Left renal pelvis (tissue), 4 donors: ENCODE results near the gene LAMC3. TPM values are rescaled to one million over a fixed set of nuclear protein-coding genes. Genes with fewer than 3 reads are reported as not detected.
"Not testable (repeated sequence)": the region's sequence is repeated elsewhere in the genome, so short reads cannot be mapped to it uniquely, and the experiment has no call there.

Source experiments
- DNase-seq, 4 donors: peaks; one replicate each; pipeline ENCODE4 v3.0.0-alpha.2; 2013; ENCODE audit warnings: low read depth in 4 of 4, low spot score in 3 of 4
- polyA plus RNA-seq, 4 donors: library from polyadenylated mRNA; unstranded; fragments of 120-200 nt; gene quantifications; one replicate each; pipeline ENCODE4 v1.2.1, GENCODE V29; 2013; ENCODE audit not compliant: insufficient read length in 4 of 4

Gene LAMC3
- polyA plus RNA-seq, 4 donors, result 1.8 to 33.9 (median 23.3) TPM

DNA sequence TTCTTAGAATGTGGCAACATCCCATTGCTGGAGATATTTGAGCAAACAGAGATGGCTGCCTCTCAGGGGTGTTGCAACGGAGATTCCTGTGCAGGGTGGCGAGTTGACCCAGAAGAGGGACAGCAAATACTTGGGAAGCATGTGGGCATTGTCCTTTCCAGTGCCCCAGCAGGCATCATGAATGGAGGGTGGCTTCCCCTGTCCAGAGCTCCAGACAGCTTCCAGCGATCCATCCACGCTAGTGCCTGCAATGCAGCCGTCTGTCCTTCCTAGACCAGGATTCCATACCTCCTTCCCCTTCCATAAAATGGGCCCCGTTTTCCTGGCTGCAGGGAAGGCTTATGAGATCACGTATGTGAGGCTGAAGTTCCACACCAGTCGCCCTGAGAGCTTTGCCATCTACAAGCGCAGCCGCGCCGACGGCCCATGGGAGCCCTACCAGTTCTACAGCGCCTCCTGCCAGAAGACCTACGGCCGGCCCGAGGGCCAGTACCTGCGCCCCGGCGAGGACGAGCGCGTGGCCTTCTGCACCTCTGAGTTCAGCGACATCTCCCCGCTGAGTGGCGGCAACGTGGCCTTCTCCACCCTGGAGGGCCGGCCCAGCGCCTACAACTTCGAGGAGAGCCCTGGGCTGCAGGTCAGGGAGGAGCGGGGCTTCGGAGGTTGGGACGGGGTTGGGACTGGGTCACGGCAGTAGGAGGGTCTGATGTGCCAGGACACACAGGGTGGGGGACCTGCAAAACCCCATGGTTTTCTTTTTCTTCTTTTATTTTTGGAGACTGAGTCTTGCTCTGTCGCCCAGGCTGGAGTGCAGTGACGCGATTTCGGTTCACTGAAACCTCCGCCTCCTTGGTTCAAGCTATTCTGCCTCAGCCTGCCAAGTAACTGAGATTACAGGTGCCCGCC, 17.2 kb downstream of the LAMC3 start:
- DNase-seq, result no peak

GRCh38 chr9:131027048-131027871, 18.3 kb downstream of the LAMC3 start:
- no peak for DNase-seq

GRCh38 chr9:131027872-131028179, 18.9 kb downstream of the LAMC3 start:
- DNase-seq, result no peak

GRCh38 chr9:131028221-131028884, 19.4 kb downstream of the LAMC3 start:
- no peak for DNase-seq

GRCh38 chr9:131028931-131029573, 20.1 kb downstream of the LAMC3 start:
- no peak for DNase-seq

DNA sequence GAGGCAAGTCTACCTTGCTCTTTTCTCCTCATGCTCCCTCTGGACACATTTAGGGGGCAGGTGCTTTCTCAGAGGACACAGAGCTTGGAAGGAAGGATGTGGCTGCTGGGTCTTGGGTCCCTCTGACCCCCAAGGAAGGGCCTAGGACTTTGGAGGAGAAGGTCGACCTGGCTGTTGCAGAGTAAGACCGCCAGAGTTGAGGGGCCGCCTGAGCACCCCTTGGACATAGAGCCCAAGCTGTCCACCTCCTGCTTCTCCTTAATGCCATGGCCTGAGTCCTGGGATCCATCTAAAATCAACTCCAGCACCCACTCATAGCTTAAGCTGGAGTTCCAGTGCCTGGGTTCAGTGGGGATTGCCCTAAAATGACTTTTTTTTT, 20.6 kb downstream of the LAMC3 start:
- DNase-seq, result no peak

DNA sequence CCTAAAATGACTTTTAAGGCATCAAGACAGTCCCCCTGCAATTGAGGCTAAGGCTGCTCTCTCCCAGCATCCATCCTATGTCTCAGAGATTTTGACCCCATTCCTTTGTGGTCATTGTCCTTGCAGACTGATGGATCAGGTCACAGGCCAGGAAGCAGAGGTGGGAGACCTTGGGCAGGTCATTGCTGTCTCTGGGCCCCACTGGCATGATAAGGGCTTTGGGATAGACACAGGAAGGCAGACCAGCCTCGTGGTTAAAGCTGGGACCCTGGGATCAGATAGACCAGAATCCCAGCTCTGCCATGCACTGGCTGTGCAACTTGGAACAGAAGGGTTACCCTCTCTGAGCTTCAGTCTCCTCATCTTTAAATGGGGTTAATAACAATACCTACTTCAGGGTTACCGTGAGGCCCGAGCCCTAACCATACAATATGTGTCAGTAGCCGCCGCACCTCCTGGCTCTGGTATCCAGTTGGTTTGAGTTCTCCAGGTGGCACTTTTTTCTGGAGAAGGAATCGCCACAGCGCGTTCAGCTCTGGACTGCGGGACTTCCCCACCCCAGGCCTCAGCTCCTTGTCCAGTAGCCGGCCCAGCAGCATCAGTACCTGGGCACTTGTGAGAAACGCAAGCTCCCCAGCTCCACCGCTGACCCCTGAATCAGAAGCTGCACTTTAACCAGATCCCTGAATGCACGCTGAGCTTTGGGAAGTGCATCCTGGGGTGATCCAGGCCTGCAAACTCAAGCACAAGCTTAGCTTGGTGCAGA, 21.4 kb downstream of the LAMC3 start:
- DNase-seq, result no peak

- DNase-seq, result no peak
These were observed 22.1 kb downstream of the LAMC3 start for GRCh38 chr9:131031005-131031641.

DNA sequence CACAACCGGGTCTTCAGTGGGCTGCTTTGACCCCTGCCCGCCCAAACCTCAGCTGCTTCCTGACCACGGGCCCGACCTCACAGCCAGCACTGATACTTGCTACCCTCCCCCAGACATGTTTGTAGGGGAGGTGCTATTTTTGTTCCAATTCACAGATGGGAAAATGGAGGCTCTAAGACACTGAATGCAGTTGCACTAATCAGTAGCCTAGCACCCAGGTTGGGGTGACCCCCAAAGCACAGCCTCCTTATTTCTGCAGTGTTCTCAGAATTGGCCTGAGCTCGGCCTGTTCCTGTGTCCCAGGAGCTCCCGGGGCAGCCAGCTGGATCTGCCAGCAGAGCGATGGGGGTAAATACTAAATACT, 22.6 kb downstream of the LAMC3 start:
- no peak for DNase-seq

DNA sequence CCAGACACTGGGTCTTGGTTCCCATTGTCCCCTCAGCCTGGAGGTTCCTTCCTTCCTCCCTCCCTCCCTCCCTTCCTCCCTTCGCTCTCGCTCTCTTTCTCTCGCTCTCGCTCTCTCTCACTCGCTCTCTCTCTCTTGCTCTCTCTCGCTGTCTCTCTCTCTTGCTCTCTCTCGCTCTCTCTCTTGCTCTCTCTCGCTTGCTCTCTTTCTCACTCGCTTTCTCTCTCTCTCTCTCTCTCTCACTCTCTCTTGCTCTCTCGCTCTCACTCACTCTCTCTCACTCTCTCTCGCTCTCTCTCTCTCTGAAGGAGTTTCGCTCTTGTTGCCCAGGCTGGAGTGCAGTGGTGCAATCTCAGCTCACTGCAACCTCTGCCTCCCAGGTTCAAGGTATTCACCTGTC, 23.4 kb downstream of the LAMC3 start:
- no peak for DNase-seq

DNA sequence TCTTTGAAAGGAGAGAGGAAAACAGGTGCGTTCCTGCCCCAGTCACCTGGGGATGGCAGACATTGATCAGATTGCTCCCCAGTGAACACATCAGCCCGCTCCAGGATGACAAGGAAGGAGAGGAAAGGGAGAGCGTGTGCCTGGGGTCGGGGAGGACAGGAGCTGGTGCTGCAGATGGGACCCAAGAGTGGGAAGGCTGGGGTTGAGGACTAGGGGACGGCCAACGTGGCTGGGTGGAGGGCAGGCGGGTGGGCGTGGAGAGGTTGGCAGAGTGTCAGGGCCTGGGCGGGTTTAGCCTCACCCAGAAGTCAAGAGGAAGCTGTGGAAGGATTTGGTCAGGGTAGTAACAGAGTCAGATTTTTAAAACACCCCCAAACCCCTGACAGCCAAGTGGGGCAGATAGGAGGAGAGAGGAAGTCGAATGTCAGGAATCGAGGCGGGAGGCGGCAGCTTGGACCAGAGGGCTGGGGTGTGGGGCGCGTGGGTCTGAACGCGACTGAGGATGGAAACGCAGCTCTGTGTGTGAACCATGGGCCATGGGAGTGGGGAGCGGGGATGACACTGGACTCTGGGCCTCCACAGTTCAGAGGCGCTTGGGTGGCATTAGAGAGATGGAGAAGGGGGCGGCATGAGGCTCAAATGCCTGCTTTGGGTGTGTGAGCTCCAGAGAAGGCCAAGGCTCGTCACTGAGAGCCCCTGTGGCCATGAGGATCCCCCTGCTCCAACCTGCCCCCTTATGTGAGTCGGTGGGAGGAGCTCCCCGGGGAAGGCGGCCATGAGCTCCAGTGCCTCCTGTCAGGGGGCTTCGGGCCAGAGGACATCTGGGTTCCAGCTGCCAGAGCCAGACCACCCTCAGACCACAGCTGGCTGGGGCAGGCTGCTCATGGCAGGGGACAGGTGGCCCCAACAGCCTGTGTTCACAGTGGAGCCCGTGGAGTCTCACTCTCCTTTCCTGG, 24.6 kb downstream of the LAMC3 start:
- DNase-seq, result no peak

DNA sequence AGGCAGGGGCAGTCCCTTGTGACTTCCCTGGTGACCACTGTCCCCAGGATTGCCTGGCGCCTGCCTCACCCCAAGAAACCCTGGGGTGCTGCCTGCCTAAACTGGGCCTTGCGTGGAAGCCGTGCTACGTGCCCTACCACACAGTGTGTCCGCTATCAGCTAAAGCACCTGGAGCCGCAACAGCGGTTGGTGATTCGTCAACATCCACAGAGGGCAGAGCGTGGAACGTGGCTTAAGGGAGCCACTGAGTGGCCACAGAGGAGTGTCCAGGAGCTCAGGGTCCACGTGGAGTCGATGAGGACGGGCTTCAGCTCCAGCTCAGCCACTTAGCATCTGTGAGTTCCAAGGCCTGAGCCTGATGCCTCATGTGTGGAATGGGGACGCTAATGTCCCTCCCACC, 25.3 kb downstream of the LAMC3 start:
- DNase-seq, result no peak

DNA sequence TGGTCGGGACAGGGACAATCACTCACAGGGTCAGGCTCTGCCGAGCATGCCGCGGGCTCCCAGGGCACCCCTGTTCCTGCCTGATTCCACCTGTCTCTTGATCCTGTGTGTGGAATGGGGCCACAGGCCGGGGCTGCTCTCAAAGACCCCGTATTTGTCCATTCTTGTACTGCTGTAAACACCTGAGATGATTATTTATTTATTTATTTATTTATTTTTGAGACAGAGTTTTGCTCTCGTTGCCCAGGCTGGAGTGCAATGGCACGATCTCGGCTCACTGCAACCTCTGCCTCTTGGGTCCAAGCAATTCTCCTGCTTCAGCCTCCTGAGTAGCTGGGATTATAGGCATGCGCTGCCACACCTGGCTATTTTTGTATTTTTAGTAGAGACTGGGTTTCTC, 25.8 kb downstream of the LAMC3 start:
- not testable (repeated sequence) for DNase-seq

DNA sequence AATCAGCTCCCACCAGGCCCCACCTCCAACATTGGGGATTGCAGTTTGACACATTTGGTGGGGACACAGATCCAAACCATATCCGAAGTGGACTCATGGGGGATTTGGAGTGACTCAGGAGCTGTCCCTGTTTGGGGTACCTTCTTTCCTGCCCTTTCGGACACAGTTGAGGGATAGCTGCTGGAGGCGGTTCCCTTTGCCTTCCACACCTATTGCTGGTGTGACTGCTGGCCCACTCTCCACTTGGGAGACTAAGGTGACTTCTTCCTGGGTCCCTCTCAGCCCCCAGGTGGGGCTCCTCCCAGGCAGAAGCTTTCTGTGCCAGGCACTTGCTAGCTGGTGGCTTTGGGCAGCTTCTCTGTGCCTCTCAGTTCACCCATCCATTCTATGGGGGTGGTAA, 26.6 kb downstream of the LAMC3 start:
- no peak for DNase-seq

DNA sequence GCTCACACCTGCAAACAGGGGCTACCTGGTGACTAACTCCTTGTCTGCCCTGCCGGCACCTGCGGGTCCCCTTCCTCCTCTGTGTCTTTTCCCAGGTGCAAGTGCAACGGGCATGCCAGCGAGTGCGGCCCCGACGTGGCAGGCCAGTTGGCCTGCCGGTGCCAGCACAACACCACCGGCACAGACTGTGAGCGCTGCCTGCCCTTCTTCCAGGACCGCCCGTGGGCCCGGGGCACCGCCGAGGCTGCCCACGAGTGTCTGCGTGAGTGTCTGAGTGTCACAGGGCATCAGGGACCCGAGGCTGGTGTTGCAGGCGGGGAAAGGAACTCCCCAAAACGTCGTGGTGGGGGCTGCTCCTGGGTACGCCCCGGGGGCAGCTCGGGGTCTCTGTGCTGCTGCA, 27.1 kb downstream of the LAMC3 start:
- no peak for DNase-seq

DNA sequence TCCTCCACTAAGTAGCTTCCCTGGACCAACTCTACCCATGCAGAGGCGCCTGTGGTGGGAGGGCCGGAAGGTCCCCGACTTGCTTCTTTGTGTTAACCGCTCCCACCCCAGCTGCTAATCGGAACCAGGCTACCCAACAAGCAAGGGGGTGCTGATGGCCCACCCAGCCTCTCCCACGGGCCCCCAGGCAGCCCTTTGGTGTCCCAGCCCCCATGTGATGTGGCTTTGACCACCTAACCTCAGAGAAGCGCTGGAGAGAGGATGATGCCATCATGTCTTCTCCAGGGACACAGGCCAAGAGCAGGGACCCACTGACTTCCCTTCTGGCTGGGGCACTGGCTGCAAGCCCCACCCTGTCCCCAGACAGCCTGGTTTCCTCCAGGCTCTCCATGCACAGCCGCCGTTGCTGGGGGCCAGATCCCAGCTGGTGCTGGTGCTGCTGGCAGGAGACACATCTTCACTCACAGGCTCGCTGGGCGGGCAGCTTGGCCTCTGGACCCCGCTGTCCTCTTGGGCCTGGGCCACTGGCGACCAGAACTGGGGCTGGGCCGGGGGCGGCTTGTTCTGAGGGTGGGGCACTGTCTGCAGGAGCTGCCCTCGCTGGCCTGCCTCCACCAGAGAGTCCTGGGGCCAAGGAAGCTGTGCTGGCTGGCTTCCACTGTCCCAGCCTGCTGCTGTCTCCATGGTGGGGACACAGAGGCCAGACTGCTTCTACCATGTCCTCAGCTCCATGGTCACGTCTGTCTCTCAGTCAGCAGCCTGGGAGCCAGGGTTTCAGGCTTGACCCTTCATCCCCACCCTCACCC, 27.8 kb downstream of the LAMC3 start:
- no peak for DNase-seq

DNA sequence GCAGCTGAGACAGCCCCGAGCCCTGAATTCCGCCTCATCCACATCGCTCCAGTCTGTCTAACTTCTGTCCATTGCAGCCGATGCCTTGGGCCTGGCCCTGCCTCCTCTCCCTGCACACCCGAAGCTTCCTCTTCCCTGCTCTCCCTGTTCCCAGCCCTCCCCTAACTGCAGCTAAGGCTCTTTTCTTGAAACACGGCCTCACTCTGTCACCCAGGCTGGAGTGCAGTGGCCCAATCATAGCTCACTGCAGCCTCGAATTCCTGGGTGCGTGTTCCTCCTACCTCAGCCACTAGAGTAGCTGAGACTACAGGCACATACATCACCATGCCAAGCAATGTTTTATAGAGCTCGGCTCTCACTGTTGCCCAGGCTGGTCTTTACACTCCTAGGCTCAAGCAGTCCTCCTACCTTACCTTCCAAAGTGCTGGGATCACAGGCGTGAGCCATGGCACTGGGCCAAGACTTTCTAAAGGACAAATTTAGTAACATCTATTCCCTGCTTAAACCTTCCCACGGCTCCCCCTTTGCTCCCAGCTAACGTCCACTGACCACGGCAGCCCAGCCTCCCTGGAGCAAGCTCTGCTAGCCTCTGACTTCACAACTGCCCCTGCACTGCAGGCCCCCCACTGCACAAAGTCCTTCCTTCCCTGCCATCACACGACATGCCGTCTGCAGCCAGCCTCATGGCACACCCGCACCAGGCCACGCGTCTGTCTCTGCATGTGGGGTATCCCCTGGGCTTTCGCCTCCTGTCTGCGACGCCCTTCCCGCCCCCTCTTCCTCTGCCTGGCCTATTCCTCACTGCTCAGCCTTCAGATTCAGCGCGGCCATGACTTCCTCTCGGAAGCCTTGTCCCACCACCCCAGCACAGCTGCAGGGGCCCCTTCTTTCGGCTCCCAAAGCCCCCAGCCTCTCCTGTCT, 28.6 kb downstream of the LAMC3 start:
- no peak for DNase-seq
